HTERT RPE-1 (cell line): ENCODE measurements around the gene NOTO.

Experiments
- in situ Hi-C: fragments of 300-500 bp; cut with MboI; formaldehyde crosslinking; loops from 4 replicates; pipeline ENCODE4 v1.14.3; 2020; ENCODE audit warnings: low sequenced_read_pairs

The NOTO gene

DNA sequence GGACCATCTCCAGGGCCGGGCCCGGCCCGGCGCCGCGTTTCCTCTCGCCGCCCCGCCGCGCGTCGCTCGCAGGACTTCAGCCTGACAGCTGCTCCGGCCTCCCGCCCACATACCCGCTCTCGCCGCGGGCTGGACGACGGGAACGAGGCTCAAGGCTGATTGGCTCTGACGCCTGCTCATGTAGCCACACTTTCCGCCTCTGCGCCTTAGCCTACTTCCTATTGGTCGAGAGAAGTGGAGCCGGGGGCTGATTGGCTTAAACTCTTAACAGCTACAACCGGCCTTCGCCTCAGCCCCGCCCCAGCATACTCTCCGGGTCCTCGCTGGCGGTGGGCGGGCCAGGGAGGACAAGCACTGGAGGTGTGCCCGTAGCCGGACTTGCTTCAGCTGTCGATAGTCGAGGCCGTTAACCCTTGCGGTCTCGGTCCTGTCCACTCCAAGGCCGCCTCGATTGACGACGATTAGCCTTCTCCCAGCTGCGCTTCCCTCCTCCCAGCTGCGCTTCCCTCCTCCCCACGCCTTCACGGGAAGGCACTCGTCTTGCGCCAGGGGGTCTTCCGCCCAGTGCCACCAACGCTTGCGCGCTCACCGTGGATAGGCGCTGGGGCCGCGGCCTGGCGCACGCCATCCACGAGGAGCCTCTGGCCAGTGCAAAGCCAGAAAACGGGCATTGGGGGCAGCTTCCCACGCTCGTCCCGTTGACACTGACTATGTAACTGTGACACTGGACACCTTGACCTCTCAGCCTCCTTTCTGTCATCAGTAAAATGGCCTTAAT is 31.0 kb downstream of the NOTO start, which contains the start of gene PRADC1:
Gene PRADC1 (minus strand): TSS at position 86 of the 778 bp plus-strand sequence. CDS start 79 bp downstream, at position 7.
- in situ Hi-C loops = no loop called here

DNA sequence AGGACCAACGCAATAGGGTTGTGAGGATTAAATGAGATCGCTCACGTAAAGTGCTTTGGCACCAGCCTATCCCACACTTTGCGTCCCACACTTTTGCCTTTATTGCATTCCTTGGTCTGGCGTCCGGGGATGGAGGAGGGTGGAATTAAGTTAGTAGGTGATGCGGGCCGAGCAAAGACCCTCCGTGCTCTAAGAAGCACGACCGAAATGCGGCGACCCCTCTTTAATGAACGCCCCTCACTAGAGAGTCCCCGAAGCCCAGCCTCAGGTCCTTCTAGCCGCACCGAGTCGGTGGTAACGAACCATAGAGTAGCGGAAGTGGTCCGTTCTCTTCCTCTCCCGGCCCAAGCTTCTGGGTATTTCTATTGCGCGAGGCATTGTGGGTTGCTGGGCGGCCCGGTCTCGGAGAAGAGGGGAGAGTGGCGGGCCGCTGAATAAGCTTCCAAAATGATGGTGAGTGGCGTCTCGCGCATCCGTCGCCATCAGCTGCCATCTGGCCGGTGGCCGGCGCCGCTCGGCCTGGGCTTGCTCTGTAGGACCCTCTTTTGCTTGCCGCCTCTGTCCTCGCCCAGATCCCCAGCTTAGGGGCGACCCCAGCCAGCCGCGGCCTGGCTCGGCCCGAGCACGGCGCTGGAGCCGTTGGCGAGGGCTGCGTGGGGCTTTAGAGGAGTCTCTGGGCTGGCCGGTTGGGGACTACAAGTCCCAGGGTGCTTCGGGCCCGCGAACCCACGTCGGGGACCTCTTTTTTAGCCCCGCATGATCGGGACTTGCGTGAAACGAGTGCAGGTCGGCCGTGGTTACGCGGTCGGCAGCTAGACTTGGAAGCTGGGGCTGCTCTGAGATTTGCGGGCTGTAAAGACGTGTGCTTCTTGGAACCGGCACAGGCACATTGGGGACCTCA is 31.8 kb downstream of the NOTO start, which contains the start of gene CCT7:
Gene CCT7 (plus strand): TSS at position 377 of the 901 bp plus-strand sequence. CDS start 71 bp downstream, at position 448.
- in situ Hi-C loops = no loop called here

DNA sequence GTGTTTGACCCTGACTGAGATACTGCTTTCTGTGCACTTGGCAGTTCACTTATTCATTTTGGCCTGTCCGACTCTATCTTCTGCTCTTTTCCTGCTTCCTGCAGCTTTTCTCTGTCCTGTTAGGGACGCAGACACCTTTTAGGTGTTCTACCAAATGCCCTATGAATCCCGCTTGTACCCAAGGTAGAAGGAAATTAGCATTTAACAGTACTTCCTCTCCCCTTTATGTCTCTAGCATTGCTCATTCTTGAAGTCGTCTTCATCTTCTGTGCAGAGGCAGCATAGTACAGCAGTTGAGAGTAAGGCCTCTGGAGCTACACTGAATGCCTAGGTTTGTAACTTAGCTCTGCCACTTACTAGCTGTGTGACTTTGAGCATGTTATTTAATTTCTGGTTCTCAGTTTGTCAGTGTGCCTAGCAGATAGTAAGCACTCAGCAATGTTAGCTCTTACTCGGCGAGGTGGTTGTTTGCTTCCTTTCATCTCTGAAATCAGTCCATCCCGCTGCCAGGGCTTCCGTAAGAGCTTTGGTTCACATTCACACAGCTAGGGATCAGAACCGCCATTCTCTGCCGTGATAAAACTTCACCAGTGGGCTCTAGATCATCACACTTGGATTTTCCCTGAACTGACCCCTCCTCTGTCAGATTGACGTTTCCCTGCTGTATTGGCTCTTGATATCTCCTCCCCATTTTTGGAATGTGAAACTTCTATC is 33.1 kb downstream of the NOTO start:
- in situ Hi-C loops = no loop called here

DNA sequence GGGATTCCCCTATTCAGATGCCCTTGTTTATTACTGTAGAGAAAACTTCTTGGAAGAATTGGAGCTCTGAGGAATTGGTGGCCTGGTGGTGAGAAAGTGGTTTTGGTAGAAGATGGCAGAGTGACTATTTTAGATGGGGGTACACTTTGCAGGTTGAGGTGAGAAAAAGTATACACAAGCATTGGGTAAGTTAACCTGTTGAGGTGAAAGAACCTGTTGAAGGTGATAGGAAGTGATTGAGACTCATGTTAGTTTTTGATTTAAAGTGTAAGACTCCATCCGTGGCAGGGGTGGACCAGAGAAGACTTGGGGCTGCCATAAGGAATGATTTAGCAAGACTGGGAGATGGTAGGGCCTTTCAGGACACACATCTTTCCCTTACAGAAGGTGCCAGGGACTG is 34.8 kb downstream of the NOTO start:
- in situ Hi-C loops = no loop called here

DNA sequence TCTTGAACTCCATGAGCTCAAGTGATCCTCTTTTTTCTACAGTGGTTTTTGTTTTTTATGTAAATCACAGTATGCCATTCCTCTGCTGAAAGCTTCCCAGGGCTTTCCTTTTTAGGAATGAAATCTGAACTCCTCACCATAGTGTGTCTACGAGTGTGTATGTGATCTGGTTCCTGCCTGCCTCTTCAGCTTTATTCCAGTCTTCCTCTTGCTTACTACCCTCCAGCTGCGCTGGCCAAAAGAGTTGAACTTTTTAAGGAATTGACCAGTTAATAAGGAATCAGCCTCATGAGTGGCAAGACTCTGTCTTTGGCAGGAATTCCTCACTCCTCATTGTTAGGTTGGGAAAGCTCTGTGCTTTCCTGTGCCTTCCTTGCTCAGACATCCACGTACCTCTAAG is 35.8 kb downstream of the NOTO start:
- in situ Hi-C loops = no loop called here

DNA sequence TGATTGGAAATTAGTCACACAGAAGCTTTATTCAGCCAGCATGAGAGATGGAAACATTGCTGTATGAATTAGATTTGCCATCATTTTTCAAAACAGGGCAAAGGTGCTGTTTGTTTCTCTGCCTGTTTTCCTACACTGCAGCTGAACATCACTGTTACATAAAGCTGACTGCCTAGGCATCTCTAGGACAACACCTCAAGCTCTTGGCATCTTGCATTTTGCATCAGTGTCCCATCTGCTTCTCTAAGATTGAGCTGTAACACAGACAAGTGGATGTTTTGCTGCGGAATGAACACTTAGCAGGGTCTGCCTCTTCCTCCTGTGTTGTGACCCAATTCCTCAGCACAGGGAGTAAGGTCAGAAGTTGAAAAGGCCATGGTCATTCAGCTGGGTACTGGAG is 36.6 kb downstream of the NOTO start:
- in situ Hi-C loops = no loop called here

DNA sequence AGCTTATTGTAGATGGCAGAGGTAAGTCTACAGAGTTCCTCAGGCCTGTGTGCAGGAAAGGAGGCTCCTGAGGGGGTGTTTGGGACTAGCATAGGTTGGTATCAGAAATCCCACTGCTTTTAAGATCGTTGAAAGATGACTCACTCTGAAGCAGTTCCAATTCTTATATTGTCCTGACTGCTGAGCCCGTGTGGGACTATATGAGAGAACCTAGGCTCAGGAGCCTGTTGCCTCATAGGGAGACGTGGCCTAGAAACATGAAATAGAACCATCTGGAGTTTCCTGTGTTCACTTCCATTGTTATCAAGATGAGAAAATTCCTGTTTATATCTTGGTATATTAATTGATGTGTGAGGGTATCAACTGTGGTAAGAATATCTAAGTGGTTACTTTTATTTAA is 37.4 kb downstream of the NOTO start:
- in situ Hi-C loops = no loop called here

DNA sequence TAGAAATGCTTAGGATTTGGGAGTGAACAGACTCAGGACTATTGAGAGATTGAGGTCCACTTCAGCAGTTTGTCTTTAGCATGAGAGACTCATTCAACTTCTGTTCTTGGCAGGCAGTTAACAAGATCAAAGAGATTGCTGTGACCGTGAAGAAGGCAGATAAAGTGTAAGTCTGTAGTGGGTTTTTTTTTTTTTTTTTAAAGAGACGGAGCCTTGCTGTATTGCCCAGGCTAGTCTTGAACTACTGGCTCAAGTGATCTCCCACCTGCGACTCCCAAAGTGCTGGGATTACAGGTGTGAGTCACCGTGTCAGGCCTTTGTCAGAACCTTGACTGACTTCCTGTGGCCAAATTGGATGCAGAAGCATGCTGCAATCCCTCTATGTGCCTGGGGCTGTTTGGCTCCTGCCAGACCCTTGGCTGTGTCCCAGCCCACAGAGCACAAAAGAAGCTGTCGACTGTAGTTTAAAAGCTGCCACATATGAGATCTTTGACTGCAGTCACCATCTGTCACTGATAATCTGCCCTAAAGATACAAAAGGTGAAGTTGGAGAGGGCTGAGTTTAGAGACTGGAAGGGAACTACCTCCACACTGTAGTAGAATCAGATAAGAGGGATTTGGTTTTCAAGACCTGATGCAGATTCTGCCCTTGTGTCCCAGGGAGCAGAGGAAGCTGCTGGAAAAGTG is 41.7 kb downstream of the NOTO start:
- in situ Hi-C loops = no loop called here

DNA sequence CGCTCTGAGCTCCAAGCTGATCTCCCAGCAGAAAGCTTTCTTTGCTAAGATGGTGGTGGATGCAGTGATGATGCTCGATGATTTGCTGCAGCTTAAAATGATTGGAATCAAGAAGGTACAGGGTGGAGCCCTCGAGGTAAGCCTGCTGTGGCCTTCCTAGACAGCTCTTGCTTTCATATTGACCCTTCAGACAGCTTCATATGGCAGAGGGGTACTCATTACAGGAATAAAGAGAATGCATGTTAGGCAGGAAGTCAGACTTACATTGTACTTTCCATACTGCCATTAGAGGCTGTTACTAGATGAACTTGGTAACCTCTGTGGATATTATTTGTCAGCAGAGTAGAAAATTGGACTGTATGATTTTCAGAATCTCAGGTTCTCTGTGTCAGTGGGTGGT is 42.2 kb downstream of the NOTO start:
- in situ Hi-C loops = no loop called here

DNA sequence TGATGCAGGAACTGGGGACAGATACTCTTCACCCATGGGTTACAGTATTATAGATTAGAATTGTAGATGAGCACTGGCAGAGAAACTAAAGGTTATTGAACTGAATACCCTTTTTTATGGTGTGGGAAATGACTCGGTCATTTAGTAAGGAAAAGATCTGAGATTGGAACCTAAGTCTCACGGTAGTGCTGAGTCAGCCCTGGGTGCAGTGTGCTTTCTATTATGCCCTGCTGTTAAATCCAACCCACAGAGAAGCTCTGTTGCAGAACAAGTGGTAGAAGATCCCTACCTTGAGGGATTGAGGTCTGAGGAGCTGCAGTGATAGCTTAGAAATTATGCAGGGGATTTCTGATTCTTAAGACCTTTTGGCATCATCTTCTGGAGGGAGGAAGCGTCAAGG is 44.5 kb downstream of the NOTO start:
- in situ Hi-C loops = no loop called here

DNA sequence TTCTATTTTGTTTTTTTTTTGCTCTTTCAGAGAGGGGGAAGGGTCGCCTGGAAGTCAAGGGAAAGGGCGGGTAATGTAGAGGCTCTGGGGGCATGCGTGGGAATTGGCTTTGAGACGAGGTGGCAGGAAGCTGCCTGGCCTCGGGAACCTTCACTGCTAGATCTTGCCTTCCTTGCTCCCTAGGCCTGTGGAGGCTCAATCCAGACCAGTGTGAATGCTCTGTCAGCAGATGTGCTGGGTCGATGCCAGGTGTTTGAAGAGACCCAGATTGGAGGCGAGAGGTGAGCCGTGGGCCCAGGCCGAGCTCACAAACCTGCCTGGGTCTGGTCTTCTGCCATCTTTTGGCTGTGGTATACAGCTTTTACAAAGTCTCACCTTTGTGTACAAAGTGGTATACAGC is 47.3 kb downstream of the NOTO start:
- in situ Hi-C loops = no loop called here

DNA sequence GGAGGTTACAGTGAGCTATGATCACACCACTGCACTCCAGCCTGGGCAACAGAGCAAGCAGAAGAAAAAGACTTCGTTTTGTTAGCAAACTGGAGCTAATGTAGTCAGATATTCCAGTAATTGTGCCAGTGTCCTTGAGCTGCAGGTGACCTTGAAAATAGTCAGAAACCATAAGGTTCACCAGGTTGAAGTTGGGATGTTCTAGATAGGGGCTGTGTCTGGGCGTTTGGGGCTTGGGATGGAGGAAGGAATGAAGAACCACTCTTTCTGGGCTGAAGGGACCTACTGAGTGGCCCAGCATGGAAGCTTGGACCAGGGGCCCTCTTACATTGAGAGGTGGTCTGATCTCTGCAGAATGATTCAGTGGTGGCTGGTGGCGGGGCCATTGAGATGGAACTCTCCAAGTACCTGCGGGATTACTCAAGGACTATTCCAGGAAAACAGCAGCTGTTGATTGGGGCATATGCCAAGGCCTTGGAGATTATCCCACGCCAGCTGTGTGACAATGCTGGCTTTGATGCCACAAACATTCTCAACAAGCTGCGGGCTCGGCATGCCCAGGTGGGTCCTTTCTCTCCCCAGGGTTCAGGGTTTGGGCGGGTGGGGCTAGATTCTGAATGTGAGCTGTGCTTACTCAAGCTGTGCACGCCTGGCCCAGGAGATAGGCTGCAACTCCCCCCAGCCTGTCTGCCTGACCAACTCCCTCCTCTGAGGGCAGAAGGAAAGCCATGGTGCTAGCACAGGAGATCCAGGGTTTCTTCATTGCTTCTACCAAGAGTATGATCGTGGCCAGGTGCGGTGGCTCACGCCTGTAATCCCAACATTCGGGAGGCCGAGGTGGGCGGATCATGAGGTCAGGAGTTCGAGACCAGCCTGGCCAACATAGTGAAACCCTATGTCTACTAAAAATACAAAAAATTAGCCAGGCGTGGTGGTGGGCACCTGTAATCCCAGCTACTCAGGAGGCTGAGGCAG is 48.8 kb downstream of the NOTO start:
- in situ Hi-C loops = no loop called here

DNA sequence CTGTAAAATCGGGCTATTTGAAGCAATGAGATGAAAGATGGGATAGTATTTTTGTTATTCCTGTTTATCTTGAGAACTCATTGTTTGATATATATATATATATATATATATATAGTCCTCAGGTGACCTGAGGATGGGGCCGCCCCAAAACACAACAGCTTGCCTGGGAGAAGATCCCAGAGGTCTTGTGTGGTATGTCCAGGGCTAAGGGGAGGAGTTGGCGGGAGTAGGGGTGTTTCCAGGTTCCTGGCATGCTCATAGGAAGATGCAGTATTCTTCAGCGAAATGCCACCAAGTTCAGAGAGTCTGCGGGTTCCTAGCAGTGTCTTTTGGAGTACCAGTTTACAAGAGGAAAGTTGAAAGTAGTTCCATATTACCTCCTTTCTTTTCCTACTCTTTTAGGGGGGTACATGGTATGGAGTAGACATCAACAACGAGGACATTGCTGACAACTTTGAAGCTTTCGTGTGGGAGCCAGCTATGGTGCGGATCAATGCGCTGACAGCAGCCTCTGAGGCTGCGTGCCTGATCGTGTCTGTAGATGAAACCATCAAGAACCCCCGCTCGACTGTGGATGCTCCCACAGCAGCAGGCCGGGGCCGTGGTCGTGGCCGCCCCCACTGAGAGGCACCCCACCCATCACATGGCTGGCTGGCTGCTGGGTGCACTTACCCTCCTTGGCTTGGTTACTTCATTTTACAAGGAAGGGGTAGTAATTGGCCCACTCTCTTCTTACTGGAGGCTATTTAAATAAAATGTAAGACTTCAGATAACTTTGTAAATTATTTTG is 50.1 kb downstream of the NOTO start:
- in situ Hi-C loops = no loop called here

DNA sequence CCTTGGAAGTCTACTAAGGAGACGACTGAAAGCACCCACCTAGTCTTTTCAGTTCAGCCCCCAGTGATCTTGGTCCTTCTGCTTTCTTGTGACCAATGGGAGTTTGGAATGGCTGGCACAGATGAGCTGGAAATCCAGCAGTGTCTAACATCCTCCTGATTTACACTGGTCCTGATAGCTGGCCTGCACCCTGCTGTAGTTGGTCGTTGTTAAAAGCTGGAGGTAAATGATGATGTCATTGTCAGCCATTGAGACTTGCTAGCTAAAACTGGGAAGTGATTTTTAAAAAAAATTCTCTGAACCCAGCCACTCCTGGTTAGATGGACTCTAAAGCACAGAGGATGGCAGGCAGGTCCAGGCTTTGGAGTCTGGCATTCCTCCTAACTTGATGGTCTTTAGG is 51.0 kb downstream of the NOTO start:
- in situ Hi-C loops = no loop called here

DNA sequence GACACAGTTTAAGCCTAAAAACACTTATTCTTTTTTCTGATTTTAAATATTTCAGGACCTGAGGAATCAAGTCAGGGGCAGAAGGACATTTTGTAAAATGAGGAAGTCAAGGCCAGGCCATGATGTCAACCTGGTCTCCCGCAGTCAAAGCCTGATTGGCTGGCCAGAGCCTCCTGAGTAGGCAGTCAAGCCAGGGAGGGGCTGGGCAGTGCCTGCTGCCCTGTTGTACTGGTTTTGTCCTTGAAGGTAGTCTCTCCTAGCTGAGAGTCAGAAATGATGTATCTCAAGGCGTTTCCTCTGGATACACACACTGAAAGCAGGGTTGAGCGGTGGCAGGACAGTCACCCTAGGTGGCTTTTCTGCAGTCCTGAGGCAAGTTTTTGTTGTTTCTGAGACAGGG is 51.5 kb downstream of the NOTO start:
- in situ Hi-C loops = no loop called here

DNA sequence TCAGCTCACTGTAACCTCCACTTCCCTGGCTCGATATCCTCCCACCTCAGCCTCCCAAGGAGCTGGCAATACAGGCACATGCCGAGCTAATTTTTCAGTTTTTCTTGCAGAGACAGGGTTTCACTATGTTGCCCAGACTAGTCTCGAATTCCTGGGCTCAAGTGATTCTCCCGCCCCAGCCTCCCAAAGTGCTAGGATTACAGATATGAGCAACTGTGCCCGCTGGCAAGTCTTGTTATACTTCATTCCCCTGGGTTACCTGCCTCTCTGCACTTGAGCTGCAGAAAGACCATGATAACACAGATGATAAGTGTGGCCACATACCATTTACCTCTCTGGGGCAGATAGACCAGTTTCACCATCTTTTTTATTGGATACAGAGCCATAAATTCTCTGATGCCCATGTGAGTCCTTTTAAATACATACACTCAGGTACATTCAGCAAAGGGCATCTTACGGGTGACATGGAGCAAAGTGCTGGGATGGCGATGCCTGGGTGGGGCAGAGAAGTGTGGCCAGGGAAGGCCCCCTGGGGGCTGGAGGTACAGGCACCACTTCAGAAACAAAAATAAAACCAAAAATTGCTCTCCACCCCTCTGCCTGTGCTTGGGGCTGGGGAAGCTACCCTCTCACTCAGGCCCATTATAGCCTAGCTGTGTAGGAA is 52.1 kb downstream of the NOTO start:
- in situ Hi-C loops = no loop called here

DNA sequence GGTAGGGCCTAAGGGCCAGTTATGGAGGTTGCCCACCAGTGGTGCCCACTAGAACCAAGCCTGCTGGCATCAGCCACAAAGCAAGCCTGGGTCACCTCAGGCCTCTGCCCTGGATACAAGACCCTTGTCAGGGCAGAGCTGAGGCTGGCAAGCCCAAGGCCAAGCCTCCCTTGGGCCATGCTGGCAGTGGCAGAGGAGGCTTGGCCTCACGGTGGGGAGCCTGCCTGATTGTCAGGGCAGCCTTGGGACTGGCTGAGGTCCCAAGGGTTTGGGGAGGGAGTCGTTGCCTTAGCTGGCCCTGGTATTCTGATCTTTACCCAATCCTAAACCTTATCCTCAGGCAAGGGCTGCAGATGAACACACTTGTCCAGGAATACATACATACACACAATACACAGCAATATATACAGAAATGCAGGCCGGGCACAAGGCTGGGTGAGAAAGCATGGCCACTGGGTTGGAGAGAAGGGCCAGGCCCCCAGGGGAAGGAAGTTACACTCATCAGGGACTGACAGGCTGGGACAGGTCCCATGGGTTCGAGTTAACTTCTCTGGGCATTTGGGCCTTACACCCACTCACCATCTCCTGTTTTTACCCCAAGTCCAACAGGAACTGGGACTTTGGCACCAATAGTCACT is 52.8 kb downstream of the NOTO start:
- in situ Hi-C loops = no loop called here
